KBM-7 (cell line): Measurements from ENCODE around the gene ALOX12B.
A peak's percentile ranks its signal among the peaks of the same experiment; 100 is the strongest.

Experiments
- DNase-seq: peaks from one replicate; pipeline ENCODE4 v3.0.0-alpha.2; 2015
- in situ Hi-C: fragments of 300-500 bp; cut with MboI; formaldehyde crosslinking; loops from 2 replicates; pipeline ENCODE4 v1.14.3; 2020; ENCODE audit warnings: low sequenced_read_pairs, low pct_unique_long_range_greater_than_20kb, mixed read lengths

Gene ALOX12B

GRCh38 chr17:8055851-8056231 is 31.7 kb downstream of the ALOX12B start:
- DNase-seq: no peak
- in situ Hi-C loops: no loop called here

- in situ Hi-C loops: no loop called here
- DNase-seq: no peak
Measured at GRCh38 chr17:8053600-8053999, 33.9 kb downstream of the ALOX12B start.

GRCh38 chr17:8052256-8053252 is 35.0 kb downstream of the ALOX12B start:
- in situ Hi-C loops: no loop called here

GRCh38 chr17:8051831-8052230 is 35.7 kb downstream of the ALOX12B start:
- in situ Hi-C loops: no loop called here
- DNase-seq: no peak

More at GRCh38 chr17:8052256-8053252, 35.0 kb downstream of the ALOX12B start:
- DNase-seq: no peak

- in situ Hi-C loops: no loop called here
Measured at GRCh38 chr17:8048736-8049135, 38.8 kb downstream of the ALOX12B start.

GRCh38 chr17:8048236-8048635 is 39.3 kb downstream of the ALOX12B start:
- in situ Hi-C loops: no loop called here
- DNase-seq: no peak

More at GRCh38 chr17:8048736-8049135, 38.8 kb downstream of the ALOX12B start:
- DNase-seq: no peak

- in situ Hi-C loops: no loop called here
- no peak for DNase-seq
Measured at GRCh38 chr17:8047769-8048110, 39.8 kb downstream of the ALOX12B start.

- in situ Hi-C loops: no loop called here
Measured at GRCh38 chr17:8046929-8047768, 40.4 kb downstream of the ALOX12B start.

GRCh38 chr17:8046306-8046928 is 41.1 kb downstream of the ALOX12B start:
- in situ Hi-C loops: no loop called here
- no peak for DNase-seq

More at GRCh38 chr17:8046929-8047768, 40.4 kb downstream of the ALOX12B start:
- DNase-seq: no peak

- in situ Hi-C loops: no loop called here
- DNase-seq: no peak
Measured at GRCh38 chr17:8044819-8045810, 42.4 kb downstream of the ALOX12B start.

- no peak for DNase-seq
- in situ Hi-C loops: no loop called here
Measured at GRCh38 chr17:8041979-8042378, 45.5 kb downstream of the ALOX12B start.

- in situ Hi-C loops: no loop called here
Measured at GRCh38 chr17:8041249-8041928, 46.1 kb downstream of the ALOX12B start.

GRCh38 chr17:8039611-8040168 is 47.8 kb downstream of the ALOX12B start:
- in situ Hi-C loops: no loop called here
- DNase-seq: no peak

More at GRCh38 chr17:8041249-8041928, 46.1 kb downstream of the ALOX12B start:
- peak; percentile 73 for DNase-seq

GRCh38 chr17:8038954-8039610 is 48.4 kb downstream of the ALOX12B start, which contains the start of gene ALOX15B:
Gene ALOX15B, plus strand, starts transcription at chr17:8039059. Its CDS starts 97 bp downstream, at chr17:8039156.
- no peak for DNase-seq
- in situ Hi-C loops: no loop called here

- in situ Hi-C loops: no loop called here
- DNase-seq: no peak
Measured at GRCh38 chr17:8032442-8032841, 55.1 kb downstream of the ALOX12B start.

GRCh38 chr17:8031950-8032349 is 55.6 kb downstream of the ALOX12B start:
- DNase-seq: no peak
- in situ Hi-C loops: no loop called here

GRCh38 chr17:8031261-8031661 is 56.3 kb downstream of the ALOX12B start:
- DNase-seq: no peak
- in situ Hi-C loops: no loop called here
